Middle frontal gyrus (tissue), 1 donor: ENCODE data around the gene COG5.
A peak's percentile ranks its signal among the peaks of the same experiment; 100 is the strongest.

Source experiments
- DNase-seq: peaks from one replicate; pipeline ENCODE4 v3.0.0-alpha.2; 2015; ENCODE audit warnings: low spot score; ENCODE audit errors: extremely low spot score

COG5 gene

DNA sequence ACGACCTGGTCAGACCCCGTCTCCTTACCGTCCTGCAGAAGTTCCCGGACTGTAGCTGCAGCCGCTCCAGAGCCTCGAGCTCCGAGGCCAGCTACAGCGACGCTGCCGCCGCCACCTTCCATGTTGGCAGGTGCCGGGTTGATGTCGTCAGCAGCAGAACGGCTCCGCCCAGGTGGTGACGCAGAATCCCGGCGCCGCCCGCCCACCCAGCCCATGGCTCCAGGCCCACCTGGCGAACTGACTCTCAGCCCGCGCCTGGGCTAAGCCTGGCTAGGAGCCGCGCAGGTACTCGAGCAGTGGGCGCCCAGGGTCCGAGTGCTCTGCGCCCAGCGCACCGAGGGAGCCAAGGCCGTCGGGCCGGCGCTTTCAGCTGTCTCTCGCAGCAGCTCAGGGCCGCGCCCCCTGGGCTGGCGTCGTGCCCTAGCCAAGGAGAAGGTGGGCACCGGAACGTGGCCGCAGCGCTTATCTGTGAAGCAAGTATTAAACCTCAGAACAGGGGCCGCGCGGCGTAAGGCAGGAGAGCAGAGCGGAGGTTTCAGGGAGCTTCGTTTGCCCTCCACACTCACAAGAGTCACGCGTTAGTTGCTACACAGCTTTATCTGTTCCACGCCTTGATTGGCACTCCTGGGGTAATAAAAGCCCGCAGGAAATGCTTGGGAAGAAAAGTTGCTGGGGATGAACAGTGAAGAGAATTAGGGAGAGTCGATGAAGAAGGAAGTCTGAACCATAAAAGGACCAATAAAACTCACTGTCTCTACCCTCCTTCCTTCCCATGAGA, at the start of gene COG5, which contains the start of gene DUS4L:
TSS of gene COG5 (minus strand) at position 146 of the 778 bp plus-strand sequence. CDS start at position 122, 24 bp downstream.
TSS of gene DUS4L (plus strand) at position 197 of the 778 bp plus-strand sequence. CDS start 3,100 bp downstream, outside the sequence.
- peak; percentile 65 for DNase-seq

GRCh38 chr7:107613439-107613838, 49.7 kb upstream of the COG5 start:
- no peak for DNase-seq

- no peak for DNase-seq
These were observed 46.6 kb upstream of the COG5 start for GRCh38 chr7:107610323-107610722.

DNA sequence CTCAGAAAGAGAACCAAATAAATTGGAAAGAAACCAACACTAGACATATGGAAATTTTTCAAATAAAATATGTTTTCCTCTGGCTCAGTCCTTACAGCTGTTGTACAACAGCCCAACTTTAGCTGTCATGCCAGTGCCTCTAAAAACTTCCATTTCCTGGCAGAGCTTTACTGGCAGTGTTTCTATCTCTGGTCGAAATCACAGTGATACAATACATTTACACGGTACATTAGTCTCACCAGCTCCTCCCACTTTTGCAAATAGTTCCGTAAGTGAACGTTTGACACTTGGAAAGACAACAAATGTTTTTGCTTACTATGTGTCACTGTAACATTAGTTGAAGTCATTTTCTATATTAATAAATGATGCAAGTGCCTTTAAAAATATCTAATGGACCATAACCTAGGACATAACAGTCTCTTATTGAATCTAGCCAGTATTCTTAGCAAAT, 46.1 kb upstream of the COG5 start:
- DNase-seq: no peak

DNA sequence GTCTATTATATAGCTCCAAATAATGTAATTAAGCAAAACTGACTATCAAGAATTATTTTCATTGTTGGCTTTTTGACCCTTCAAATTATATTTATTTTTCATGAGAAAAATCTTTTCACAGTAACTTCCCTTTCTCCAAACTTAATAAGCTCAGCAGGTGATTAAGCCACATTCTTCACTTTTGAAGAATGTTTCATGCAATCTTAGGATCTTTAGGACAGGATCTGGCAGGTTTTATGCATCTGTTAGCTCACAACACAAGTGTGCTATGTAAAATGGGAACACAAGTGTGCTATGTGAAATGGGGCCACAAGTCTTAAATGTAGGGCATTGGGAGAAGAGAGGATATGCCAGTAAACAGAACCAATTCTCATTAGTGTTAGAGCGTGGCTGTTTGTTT, 42.6 kb upstream of the COG5 start:
- no peak for DNase-seq

- no peak for DNase-seq
These were observed 41.6 kb upstream of the COG5 start for GRCh38 chr7:107605218-107605815.

GRCh38 chr7:107600816-107601215, 37.1 kb upstream of the COG5 start:
- DNase-seq: no peak

GRCh38 chr7:107599262-107599661, 35.5 kb upstream of the COG5 start:
- DNase-seq: no peak

DNA sequence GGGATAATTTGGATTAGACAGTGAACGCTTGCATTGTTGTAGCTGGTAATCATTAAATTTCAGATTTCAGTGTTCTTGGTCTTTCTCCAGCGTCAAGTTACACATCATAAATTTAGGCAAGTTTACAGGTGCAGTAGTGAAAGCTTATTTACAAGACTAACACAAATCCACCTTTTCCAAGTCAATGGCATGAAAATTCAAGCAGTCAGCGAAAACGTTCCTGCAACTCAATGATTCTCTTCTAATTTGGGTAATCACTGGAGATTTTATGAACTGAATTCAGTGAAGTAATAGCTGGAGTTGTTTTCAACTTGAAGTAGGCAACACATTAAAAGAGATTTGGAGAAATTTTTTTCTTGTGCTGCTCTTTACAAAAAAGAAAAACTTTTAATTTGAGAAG, 34.2 kb upstream of the COG5 start:
- no peak for DNase-seq

- DNase-seq: no peak
These were observed 33.8 kb upstream of the COG5 start for GRCh38 chr7:107597582-107597916.

DNA sequence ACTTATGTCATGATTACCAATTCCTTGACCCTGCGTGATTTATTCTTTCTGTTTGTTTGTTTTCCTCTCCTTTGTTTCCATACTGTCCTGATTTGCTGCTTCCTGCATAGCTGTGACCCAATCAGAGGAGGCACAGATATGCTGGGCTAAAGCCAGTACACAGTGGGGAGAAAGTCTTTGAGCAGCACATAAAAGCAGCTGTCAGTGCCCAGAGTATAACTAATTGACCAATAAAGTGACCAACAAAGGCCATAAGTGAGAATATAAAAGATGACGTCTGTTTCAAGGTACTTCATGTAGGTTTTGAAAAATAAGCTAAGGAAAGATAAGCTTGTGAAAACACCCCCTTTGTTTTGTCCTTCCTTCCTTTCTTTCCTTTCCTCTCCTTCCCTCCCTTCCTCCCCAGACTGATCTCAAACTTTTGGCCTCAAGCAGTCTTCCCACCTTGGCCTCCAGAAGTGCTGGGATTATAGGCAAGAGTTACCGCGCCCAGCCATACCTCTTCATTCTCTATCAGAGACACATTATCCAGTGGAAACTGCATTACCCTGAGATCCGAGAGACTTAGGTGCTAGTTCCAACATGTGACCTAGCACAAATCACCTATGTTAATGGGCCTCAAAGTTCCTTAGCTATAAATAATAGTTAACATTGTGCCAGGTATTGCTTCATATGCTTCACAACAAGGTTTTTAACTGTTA, 33.3 kb upstream of the COG5 start:
- no peak for DNase-seq

GRCh38 chr7:107594961-107595737, 31.4 kb upstream of the COG5 start:
- DNase-seq: no peak

DNA sequence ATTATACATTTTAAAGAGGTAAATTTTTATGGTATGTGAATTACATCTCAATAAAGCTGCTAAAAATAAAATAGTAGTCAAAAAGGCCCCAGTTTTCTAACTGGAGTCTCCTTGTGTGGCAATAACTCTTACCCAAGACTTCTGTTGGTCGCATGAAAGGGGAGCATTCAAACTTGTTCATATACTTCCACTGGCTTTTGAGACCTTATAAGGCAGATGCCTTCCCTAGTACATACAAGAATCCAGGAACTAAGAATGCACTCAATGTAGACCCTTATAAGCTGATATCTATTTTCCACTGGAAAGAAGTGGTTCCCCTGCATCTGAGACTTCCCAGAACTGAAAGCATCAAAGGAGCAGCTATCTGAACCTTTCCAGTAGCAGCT, 29.3 kb upstream of the COG5 start:
- DNase-seq: no peak

DNA sequence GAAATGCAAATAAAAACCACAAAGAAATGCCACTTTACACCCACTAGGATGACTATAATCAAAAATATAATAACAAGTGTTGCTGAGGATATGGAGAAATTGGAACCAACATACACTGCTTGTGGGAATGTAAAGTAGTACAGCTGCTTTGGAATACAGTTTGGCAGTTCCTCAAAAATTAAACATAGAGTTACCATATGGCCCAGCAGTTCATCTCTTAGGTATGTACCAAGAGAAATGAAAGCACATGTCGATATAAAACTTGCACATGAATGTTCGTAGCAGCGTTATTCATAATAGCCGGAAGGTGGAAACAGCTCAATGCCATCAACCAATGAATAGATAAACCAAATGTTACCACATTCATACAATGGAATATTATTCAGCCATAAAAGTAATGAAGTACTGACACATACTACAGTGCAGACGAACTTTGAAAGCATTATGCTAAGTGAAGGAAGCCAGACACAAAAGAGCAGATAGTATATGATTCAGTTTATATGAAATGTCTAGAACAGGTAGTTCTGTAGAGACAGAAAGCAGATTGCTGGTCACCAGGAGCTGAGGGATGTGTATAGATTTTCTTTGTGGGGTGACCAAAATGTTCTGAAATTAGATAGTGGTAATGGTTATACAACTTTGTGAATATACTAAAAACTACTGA, 28.8 kb upstream of the COG5 start:
- DNase-seq: no peak

- no peak for DNase-seq
These were observed 27.7 kb upstream of the COG5 start for GRCh38 chr7:107591421-107591820.

GRCh38 chr7:107588529-107589130, 24.9 kb upstream of the COG5 start:
- DNase-seq: no peak

GRCh38 chr7:107584716-107585115, 21.0 kb upstream of the COG5 start:
- DNase-seq: no peak

DNA sequence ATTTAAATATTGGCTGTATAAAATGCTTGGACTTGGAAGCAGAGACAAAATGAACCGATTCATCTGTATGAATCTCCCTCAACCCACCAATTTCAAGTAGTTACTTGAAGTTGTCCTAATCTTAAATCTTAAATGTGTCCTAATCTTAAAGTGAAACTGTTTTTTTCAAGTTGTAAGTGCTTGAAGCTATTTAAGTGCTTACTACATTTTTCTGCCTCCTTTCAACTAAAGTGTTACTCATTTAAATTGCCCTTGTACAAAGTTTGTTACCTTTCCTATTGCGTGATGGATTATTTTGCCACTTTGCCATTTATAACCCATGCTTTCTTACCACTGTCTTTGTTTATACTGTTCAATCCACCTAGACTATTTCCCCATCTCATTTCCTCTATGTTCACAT, 19.2 kb upstream of the COG5 start:
- DNase-seq: no peak

- DNase-seq: no peak
These were observed 17.8 kb upstream of the COG5 start for GRCh38 chr7:107581387-107582013.

- DNase-seq: no peak
These were observed 17.1 kb upstream of the COG5 start for GRCh38 chr7:107580716-107581383.
